Endothelial cell of umbilical vein (primary cell): ENCODE results near the gene SUGCT. TPM values are rescaled to one million over a fixed set of nuclear protein-coding genes. Genes with fewer than 3 reads are reported as not detected.

ENCODE experiments used
- BruUV-seq: library from RNA; stranded (reverse); fragments of 400-500 nt; replicated peaks from 2 replicates; lab custom pipeline; 2021; lab: Mats Ljungman, UMichigan
- CTCF ChIA-PET: fragments of 300-600, 350-600 bp; sonication (Branson Sonifier 250); formaldehyde crosslinking; loops from one replicate; lab custom pipeline; 2021; ENCODE audit warnings: antibody characterized with exemption, inconsistent platforms; lab: Charles Lee
- POLR2A ChIA-PET: fragments of 300-600, 350-600 bp; sonication (Branson Sonifier 250); formaldehyde crosslinking; loops from one replicate; lab custom pipeline; 2021; ENCODE audit warnings: antibody characterized with exemption, inconsistent platforms; lab: Charles Lee
- DNase-seq: peaks from one replicate; pipeline ENCODE4 v3.0.0-alpha.2; 2011; ENCODE audit warnings: low read depth, low spot score
- FAIRE-seq: peaks from 2 replicates; lab custom pipeline; 2011; peaks lifted over from hg19 to GRCh38; lab: Jason Lieb, UNC
- H2AFZ ChIP-seq: 2 replicates; pipeline ENCODE4 v1.6.0; 2012; ENCODE audit warnings: low read depth, low read length, control low read depth, inconsistent platforms
- H3K27ac ChIP-seq: 2 replicates; pipeline ENCODE4 v1.5.1; 2011; ENCODE audit warnings: low read depth, mild to moderate bottlenecking, control low read depth, low read length, moderate library complexity; ENCODE audit not compliant: insufficient read depth
- H3K27me3 ChIP-seq, 2 experiments: 2 replicates each; pipeline versions ENCODE4 v1.6.0 to v1.6.1; 2011; ENCODE audit warnings: low read length in 2 of 2, mixed read lengths in 1 of 2; ENCODE audit not compliant: control insufficient read depth in 2 of 2, insufficient read depth in 2 of 2
- H3K36me3 ChIP-seq, 2 experiments: 2 replicates in 1 of 2; 3 replicates in 1 of 2; pipeline ENCODE4 v1.5.1; 2011; ENCODE audit warnings: low read length in 2 of 2, mild to moderate bottlenecking in 1 of 2, moderate library complexity in 1 of 2; ENCODE audit not compliant: control insufficient read depth in 2 of 2, insufficient read depth in 2 of 2; ENCODE audit errors: extremely low read depth in 1 of 2
- H3K4me1 ChIP-seq: 3 replicates; pipeline ENCODE4 v1.5.1; 2011; ENCODE audit warnings: mild to moderate bottlenecking, low read length; ENCODE audit not compliant: control insufficient read depth, insufficient read depth; ENCODE audit errors: extremely low read depth
- H3K4me2 ChIP-seq: 2 replicates; pipeline ENCODE4 v1.6.1; 2011; ENCODE audit warnings: low read length, control low read depth, mixed read lengths; ENCODE audit not compliant: insufficient read depth
- H3K4me3 ChIP-seq, 3 experiments: fragments of 200-600 bp in 1 of 3; sonication (generic), shearing (Covaris generic) in 1 of 3; replicated peaks in 1 of 3; 2 replicates each; pipeline ENCODE4 v1.5.1; 2011 to 2016; ENCODE audit warnings: control low read depth in 3 of 3, low read length in 3 of 3, mild to moderate bottlenecking in 2 of 3, inconsistent platforms in 1 of 3, low read depth in 1 of 3, moderate library complexity in 1 of 3; ENCODE audit not compliant: insufficient read depth in 1 of 3
- H3K79me2 ChIP-seq: 2 replicates; pipeline ENCODE4 v1.6.0; 2012; ENCODE audit warnings: low read length, inconsistent platforms; ENCODE audit not compliant: control insufficient read depth, insufficient read depth
- H3K9ac ChIP-seq: replicated peaks from 2 replicates; pipeline ENCODE3; 2011; ENCODE audit warnings: low read length, control low read depth; ENCODE audit not compliant: insufficient read depth; ENCODE audit errors: extremely low read depth
- H3K9me1 ChIP-seq: replicated peaks from 3 replicates; pipeline ENCODE4 v1.6.0; 2011; ENCODE audit warnings: mild to moderate bottlenecking, low read length; ENCODE audit not compliant: control insufficient read depth, insufficient read depth; ENCODE audit errors: extremely low read depth
- H3K9me3 ChIP-seq: replicated peaks from 2 replicates; pipeline ENCODE4 v1.5.1; 2012; ENCODE audit warnings: low read length, inconsistent platforms; ENCODE audit not compliant: control insufficient read depth, insufficient read depth
- H4K20me1 ChIP-seq: replicated peaks from 2 replicates; pipeline ENCODE3; 2011; ENCODE audit warnings: mild to moderate bottlenecking, low read length; ENCODE audit not compliant: control insufficient read depth, insufficient read depth; ENCODE audit errors: extremely low read depth
- EZH2 ChIP-seq: IDR thresholded peaks from 2 replicates; pipeline ENCODE4 v1.6.1; 2012; ENCODE audit warnings: borderline replicate concordance, low read depth, mild to moderate bottlenecking, moderate library complexity, low read length, inconsistent platforms; ENCODE audit not compliant: severe bottlenecking
- FOS ChIP-seq: IDR thresholded peaks from 2 replicates; pipeline ENCODE4 v1.6.1; 2011; ENCODE audit warnings: mild to moderate bottlenecking, low read length, moderate library complexity, borderline replicate concordance; ENCODE audit not compliant: insufficient read depth
- GATA2 ChIP-seq: IDR thresholded peaks from 2 replicates; pipeline ENCODE4 v1.7.0; 2011; ENCODE audit warnings: low read depth, mild to moderate bottlenecking, moderate library complexity, mixed read lengths, low read length; ENCODE audit not compliant: insufficient read length, insufficient read depth
- JUN ChIP-seq: IDR thresholded peaks from 2 replicates; pipeline ENCODE4 v1.6.1; 2011; ENCODE audit warnings: borderline replicate concordance, low read depth; ENCODE audit not compliant: insufficient read length, insufficient read depth
- MYC ChIP-seq: IDR thresholded peaks from one replicate; pipeline ENCODE4 v1.6.1; 2011; ENCODE audit warnings: mild to moderate bottlenecking, low read depth, low read length
- POLR2A ChIP-seq: IDR thresholded peaks from 2 replicates; pipeline ENCODE4 v1.6.1; 2012; ENCODE audit warnings: low read depth, mild to moderate bottlenecking, control low read depth, low read length
- POLR2AphosphoS5 ChIP-seq: IDR thresholded peaks from 2 replicates; pipeline ENCODE4 v1.6.1; 2012; ENCODE audit warnings: low read depth, mild to moderate bottlenecking, control low read depth, low read length, moderate library complexity; ENCODE audit not compliant: insufficient read depth
- dilution Hi-C: fragments of 300-500 bp; cut with MboI; formaldehyde crosslinking; loops from one replicate; pipeline ENCODE4 v1.15.0; 2019; ENCODE audit warnings: low sequenced_read_pairs; ENCODE audit not compliant: extremely low pct_ligation_motif_present
- intact Hi-C: fragments of 100-400 bp; cut with micrococcal nuclease; formaldehyde crosslinking; loops from one replicate; pipeline ENCODE4 v1.10.0; 2022
- polyA plus RNA-seq, 4 experiments: library from polyadenylated mRNA; depleted of rRNA in 3 of 4; stranded (reverse) in 3 of 4; unstranded in 1 of 4; fragments of >200 nt; gene quantifications; 2 replicates each; pipeline versions ENCODE4 v1.2.1 to v1.2.3, GENCODE V29; 2011 to 2012; ENCODE audit warnings: missing spikeins in 1 of 4
- total RNA-seq: library from RNA; stranded (reverse); gene quantifications from 2 replicates; pipeline ENCODE4 v1.2.3, GENCODE V29; 2021
- TF ChIP-seq, protein P1 (sequence below), 2 donors: IDR thresholded peaks; 1 replicate in 1 of 2; 2 replicates in 1 of 2; pipeline ENCODE4 v1.5.1; 2011; ENCODE audit warnings: low read length in 2 of 2, mild to moderate bottlenecking in 2 of 2, moderate library complexity in 2 of 2, control low read depth in 1 of 2, inconsistent platforms in 1 of 2, low read depth in 1 of 2; ENCODE audit not compliant: insufficient read depth in 1 of 2; ENCODE audit errors: extremely low read depth in 1 of 2
- TF ChIP-seq, protein P2 (sequence below): IDR thresholded peaks from 2 replicates; pipeline ENCODE4 v1.6.1; 2011; ENCODE audit not compliant: insufficient read depth, insufficient read length

SUGCT gene
- total and polyA plus RNA-seq, 2 donors (not counting 3 experiments of a cell fraction or from before 2014, with no cell fraction given) = 1.2 to 1.4 TPM

DNA sequence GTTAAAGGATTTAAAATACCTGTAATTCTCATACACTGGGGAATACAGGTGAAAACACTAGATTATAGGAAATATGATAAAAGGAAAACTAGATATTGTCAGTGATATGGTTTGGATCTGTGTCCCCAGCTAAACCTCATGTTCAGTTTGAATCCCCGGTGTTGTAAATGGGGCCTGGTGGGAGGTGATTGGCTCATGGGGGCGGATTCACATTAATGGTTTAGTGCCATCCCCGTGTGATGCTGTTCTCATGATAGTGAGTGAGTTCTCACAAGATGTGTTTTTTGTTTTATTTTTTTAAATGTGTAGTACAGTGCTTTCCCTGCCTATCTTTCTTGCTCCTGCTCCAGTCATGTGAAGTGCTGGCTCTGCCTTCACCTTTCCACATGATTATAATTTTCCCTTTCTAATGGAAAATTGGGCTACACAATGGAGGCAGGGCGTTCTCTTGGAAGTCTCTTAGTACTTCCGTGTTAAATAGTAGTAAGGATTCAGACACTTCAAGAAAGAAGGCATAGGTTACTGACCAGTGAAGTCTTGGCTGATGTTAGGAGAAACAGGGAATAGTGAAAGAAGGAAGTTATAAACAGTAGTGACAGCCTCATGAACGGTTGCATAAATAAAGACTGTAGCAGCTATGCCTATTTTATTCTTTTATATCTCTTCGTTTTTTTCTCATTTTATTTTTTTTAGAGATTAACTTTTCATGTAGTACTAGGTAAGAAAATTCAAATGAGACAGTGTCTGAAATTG lies 386.4 kb downstream of the SUGCT start:
- FAIRE-seq (no peak), DNase-seq (no peak)
- H2AFZ ChIP-seq = no peak overlapping the region
- dilution Hi-C loops (no loop called here), intact Hi-C loops (no loop called here)
- H4K20me1 ChIP-seq = no peaks in the 10 kb centered on the region
- H3K4me3 ChIP-seq = no peak overlapping the region
- no peak overlapping the region for H3K4me2 ChIP-seq
- H3K27me3 ChIP-seq = no peaks in the 10 kb centered on the region
- TF ChIP-seq, protein P1, sequence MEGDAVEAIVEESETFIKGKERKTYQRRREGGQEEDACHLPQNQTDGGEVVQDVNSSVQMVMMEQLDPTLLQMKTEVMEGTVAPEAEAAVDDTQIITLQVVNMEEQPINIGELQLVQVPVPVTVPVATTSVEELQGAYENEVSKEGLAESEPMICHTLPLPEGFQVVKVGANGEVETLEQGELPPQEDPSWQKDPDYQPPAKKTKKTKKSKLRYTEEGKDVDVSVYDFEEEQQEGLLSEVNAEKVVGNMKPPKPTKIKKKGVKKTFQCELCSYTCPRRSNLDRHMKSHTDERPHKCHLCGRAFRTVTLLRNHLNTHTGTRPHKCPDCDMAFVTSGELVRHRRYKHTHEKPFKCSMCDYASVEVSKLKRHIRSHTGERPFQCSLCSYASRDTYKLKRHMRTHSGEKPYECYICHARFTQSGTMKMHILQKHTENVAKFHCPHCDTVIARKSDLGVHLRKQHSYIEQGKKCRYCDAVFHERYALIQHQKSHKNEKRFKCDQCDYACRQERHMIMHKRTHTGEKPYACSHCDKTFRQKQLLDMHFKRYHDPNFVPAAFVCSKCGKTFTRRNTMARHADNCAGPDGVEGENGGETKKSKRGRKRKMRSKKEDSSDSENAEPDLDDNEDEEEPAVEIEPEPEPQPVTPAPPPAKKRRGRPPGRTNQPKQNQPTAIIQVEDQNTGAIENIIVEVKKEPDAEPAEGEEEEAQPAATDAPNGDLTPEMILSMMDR (IDR thresholded peaks at IDR 0.05; ENCODE audit: extremely low read depth in 1 of 2, insufficient read depth in 1 of 2, low read depth in 1 of 2, low read length in 2 of 2) = no peak
- no peak for TF ChIP-seq GATA2
- TF ChIP-seq, protein P2, sequence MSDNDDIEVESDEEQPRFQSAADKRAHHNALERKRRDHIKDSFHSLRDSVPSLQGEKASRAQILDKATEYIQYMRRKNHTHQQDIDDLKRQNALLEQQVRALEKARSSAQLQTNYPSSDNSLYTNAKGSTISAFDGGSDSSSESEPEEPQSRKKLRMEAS = no peak
- no peak for TF ChIP-seq JUN
- TF ChIP-seq POLR2A = no peak
- no peak for TF ChIP-seq POLR2AphosphoS5
- no peak for TF ChIP-seq EZH2
- no peak for TF ChIP-seq FOS
- TF ChIP-seq MYC = no peak
- H3K27ac ChIP-seq = no peak overlapping the region
- H3K79me2 ChIP-seq = no peaks in the 10 kb centered on the region
- ChIA-PET POLR2A (no interaction called here), CTCF (no interaction called here)
- no peak overlapping the region for H3K9ac ChIP-seq
- H3K9me3 ChIP-seq = no peaks in the 10 kb centered on the region
- BruUV-seq = no TSS peak
- no peaks in the 10 kb centered on the region for H3K36me3 ChIP-seq
- no peaks in the 10 kb centered on the region for H3K9me1 ChIP-seq
- H3K4me1 ChIP-seq = no peaks in the 10 kb centered on the region
